ENCODE data around the gene SLC9B2.

DNA sequence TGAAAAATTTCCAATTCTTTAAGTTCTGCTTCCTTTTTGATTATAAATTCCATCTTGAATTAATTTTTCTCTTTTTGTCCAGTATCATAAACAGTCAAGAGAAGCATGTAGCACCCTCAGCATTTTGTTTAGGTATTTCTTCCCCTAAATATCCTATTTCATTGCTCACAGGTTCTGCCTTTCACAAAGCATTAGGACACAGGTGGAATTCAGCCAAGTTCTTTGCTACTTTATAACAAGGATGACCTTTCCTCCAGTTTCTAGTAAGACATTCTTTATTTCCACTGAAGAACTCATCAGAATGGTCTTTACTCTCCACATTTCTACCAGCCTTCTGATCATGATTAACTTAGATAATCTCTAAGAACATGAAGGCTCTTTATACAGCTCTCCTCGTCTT is 64.5 kb downstream of the SLC9B2 start:
- TF ChIP-seq, protein P1, sequence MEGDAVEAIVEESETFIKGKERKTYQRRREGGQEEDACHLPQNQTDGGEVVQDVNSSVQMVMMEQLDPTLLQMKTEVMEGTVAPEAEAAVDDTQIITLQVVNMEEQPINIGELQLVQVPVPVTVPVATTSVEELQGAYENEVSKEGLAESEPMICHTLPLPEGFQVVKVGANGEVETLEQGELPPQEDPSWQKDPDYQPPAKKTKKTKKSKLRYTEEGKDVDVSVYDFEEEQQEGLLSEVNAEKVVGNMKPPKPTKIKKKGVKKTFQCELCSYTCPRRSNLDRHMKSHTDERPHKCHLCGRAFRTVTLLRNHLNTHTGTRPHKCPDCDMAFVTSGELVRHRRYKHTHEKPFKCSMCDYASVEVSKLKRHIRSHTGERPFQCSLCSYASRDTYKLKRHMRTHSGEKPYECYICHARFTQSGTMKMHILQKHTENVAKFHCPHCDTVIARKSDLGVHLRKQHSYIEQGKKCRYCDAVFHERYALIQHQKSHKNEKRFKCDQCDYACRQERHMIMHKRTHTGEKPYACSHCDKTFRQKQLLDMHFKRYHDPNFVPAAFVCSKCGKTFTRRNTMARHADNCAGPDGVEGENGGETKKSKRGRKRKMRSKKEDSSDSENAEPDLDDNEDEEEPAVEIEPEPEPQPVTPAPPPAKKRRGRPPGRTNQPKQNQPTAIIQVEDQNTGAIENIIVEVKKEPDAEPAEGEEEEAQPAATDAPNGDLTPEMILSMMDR (IDR thresholded peaks at IDR 0.05) = no peak
- TF ChIP-seq EZH2 (IDR thresholded peaks at IDR 0.05) (no peak), EZH2phosphoT487 (IDR thresholded peaks at IDR 0.05) (no peak)

Data from neural progenitor cell (in vitro differentiated cells).